Activated T-helper 17 cell treated with anti-CD3 and anti-CD28 coated beads, Interleukin-2, amount 50 U/mL, for 72 hours (primary cell): ENCODE results near the gene RABL3. TPM values are rescaled to one million over a fixed set of nuclear protein-coding genes. Genes with fewer than 3 reads are reported as not detected.
"Not testable (repeated sequence)": the region's sequence is repeated elsewhere in the genome, so short reads cannot be mapped to it uniquely, and the experiment has no call there.

ENCODE experiments used
- ATAC-seq: fragments of 150-1000 bp; cut with Tn5 transposase; replicated peaks from 2 replicates; pipeline ENCODE4 v1.10.0; 2021; ENCODE audit warnings: mild to moderate bottlenecking, moderate library complexity
- H3K27ac Mint-ChIP-seq: one replicate; pipeline ENCODE4 v1.8.0; 2022; ENCODE audit warnings: mixed read lengths
- H3K27me3 Mint-ChIP-seq: one replicate; pipeline ENCODE4 v1.8.0; 2022; ENCODE audit warnings: mixed read lengths
- H3K36me3 Mint-ChIP-seq: one replicate; pipeline ENCODE4 v1.8.0; 2022; ENCODE audit warnings: low read depth, mild to moderate bottlenecking, mixed read lengths
- H3K4me1 Mint-ChIP-seq: one replicate; pipeline ENCODE4 v1.8.0; 2022; ENCODE audit warnings: mixed read lengths
- H3K4me3 Mint-ChIP-seq: one replicate; pipeline ENCODE4 v1.8.0; 2022; ENCODE audit warnings: mild to moderate bottlenecking, mixed read lengths
- H3K9me3 Mint-ChIP-seq: one replicate; pipeline ENCODE4 v1.8.0; 2022; ENCODE audit warnings: mixed read lengths
- total RNA-seq, 2 donors: library from RNA; stranded (reverse); gene quantifications; one replicate each; pipeline ENCODE4 v1.2.3, GENCODE V29; 2022

Gene RABL3
- total RNA-seq, 2 donors from 2014 or later: 36.8 to 46.0 TPM

- peaks cover 58% of the 10 kb centered on the region for H3K36me3 Mint-ChIP-seq
- H3K27me3 Mint-ChIP-seq: no peaks in the 10 kb centered on the region
- H3K4me3 Mint-ChIP-seq: no peak overlapping the region
- ATAC-seq: no peak
- H3K9me3 Mint-ChIP-seq: peaks cover 3% of the 10 kb centered on the region
- no peaks in the 10 kb centered on the region for H3K4me1 Mint-ChIP-seq
- no peak overlapping the region for H3K27ac Mint-ChIP-seq
These were observed 15.5 kb downstream of the RABL3 start for GRCh38 chr3:120726791-120727190.

GRCh38 chr3:120719167-120719834 is 23.0 kb downstream of the RABL3 start:
- peak overlapping the region; percentile 71 for H3K27ac Mint-ChIP-seq

GRCh38 chr3:120713262-120713661 is 29.1 kb downstream of the RABL3 start:
- Mint-ChIP-seq H3K4me3 (no peak overlapping the region), H3K36me3 (peaks cover 21% of the 10 kb centered on the region), H3K27me3 (no peaks in the 10 kb centered on the region), H3K9me3 (peaks cover 4% of the 10 kb centered on the region), H3K27ac (no peak overlapping the region), H3K4me1 (peaks cover 5% of the 10 kb centered on the region)
- ATAC-seq: no peak

More at GRCh38 chr3:120719167-120719834, 23.0 kb downstream of the RABL3 start:
- Mint-ChIP-seq H3K4me3 (peak overlapping the region; percentile 64), H3K4me1 (peaks cover 18% of the 10 kb centered on the region), H3K36me3 (peaks cover 25% of the 10 kb centered on the region)
- H3K27me3 Mint-ChIP-seq, H3K9me3 Mint-ChIP-seq, ATAC-seq: not testable (repeated sequence)

GRCh38 chr3:120710369-120710768 is 31.9 kb downstream of the RABL3 start:
- Mint-ChIP-seq H3K27ac (no peak overlapping the region), H3K4me3 (no peak overlapping the region), H3K9me3 (no peaks in the 10 kb centered on the region), H3K27me3 (no peaks in the 10 kb centered on the region), H3K36me3 (peaks cover 43% of the 10 kb centered on the region), H3K4me1 (no peaks in the 10 kb centered on the region)
- ATAC-seq: no peak

- Mint-ChIP-seq H3K36me3 (peaks cover 51% of the 10 kb centered on the region), H3K27ac (no peak overlapping the region), H3K4me1 (peaks cover 4% of the 10 kb centered on the region), H3K4me3 (no peak overlapping the region), H3K9me3 (peaks cover 8% of the 10 kb centered on the region), H3K27me3 (no peaks in the 10 kb centered on the region)
- ATAC-seq: no peak
These were observed 33.9 kb downstream of the RABL3 start for GRCh38 chr3:120708408-120708807.

GRCh38 chr3:120706950-120707349 is 35.4 kb downstream of the RABL3 start:
- Mint-ChIP-seq H3K9me3 (peaks cover 10% of the 10 kb centered on the region), H3K27ac (no peak overlapping the region), H3K4me1 (peaks cover 4% of the 10 kb centered on the region), H3K36me3 (peaks cover 64% of the 10 kb centered on the region), H3K4me3 (no peak overlapping the region), H3K27me3 (no peaks in the 10 kb centered on the region)
- ATAC-seq: no peak

GRCh38 chr3:120705884-120706582 is 36.3 kb downstream of the RABL3 start:
- peaks cover 4% of the 10 kb centered on the region for H3K4me1 Mint-ChIP-seq
- ATAC-seq: no peak
- H3K27me3 Mint-ChIP-seq: no peaks in the 10 kb centered on the region
- H3K4me3 Mint-ChIP-seq: no peak overlapping the region
- no peak overlapping the region for H3K27ac Mint-ChIP-seq
- peaks cover 72% of the 10 kb centered on the region for H3K36me3 Mint-ChIP-seq
- H3K9me3 Mint-ChIP-seq: peaks cover 10% of the 10 kb centered on the region

GRCh38 chr3:120699333-120699732 is 43.0 kb downstream of the RABL3 start:
- no peaks in the 10 kb centered on the region for H3K27me3 Mint-ChIP-seq
- ATAC-seq: no peak
- H3K4me1 Mint-ChIP-seq: peaks cover 4% of the 10 kb centered on the region
- H3K9me3 Mint-ChIP-seq: peaks cover 9% of the 10 kb centered on the region
- H3K27ac Mint-ChIP-seq: no peak overlapping the region
- H3K36me3 Mint-ChIP-seq: peaks cover 82% of the 10 kb centered on the region
- no peak overlapping the region for H3K4me3 Mint-ChIP-seq

- H3K4me3 Mint-ChIP-seq: no peak overlapping the region
- H3K27me3 Mint-ChIP-seq: no peaks in the 10 kb centered on the region
- H3K27ac Mint-ChIP-seq: no peak overlapping the region
- peaks cover 88% of the 10 kb centered on the region for H3K36me3 Mint-ChIP-seq
- no peak for ATAC-seq
- H3K4me1 Mint-ChIP-seq: no peaks in the 10 kb centered on the region
- H3K9me3 Mint-ChIP-seq: no peaks in the 10 kb centered on the region
These were observed 48.7 kb downstream of the RABL3 start for GRCh38 chr3:120693439-120694171.

- no peaks in the 10 kb centered on the region for H3K27me3 Mint-ChIP-seq
- no peak overlapping the region for H3K27ac Mint-ChIP-seq
- no peak overlapping the region for H3K4me3 Mint-ChIP-seq
- H3K36me3 Mint-ChIP-seq: peaks cover 62% of the 10 kb centered on the region
- no peaks in the 10 kb centered on the region for H3K4me1 Mint-ChIP-seq
- no peaks in the 10 kb centered on the region for H3K9me3 Mint-ChIP-seq
- no peak for ATAC-seq
These were observed 52.9 kb downstream of the RABL3 start for GRCh38 chr3:120689395-120689794.

- no peak for ATAC-seq
- H3K27ac Mint-ChIP-seq: no peak overlapping the region
- no peaks in the 10 kb centered on the region for H3K4me1 Mint-ChIP-seq
- no peak overlapping the region for H3K4me3 Mint-ChIP-seq
- H3K9me3 Mint-ChIP-seq: no peaks in the 10 kb centered on the region
- H3K27me3 Mint-ChIP-seq: no peaks in the 10 kb centered on the region
- peaks cover 51% of the 10 kb centered on the region for H3K36me3 Mint-ChIP-seq
These were observed 54.2 kb downstream of the RABL3 start for GRCh38 chr3:120688121-120688520.

GRCh38 chr3:120685411-120685810 is 56.9 kb downstream of the RABL3 start:
- Mint-ChIP-seq H3K4me3 (no peak overlapping the region), H3K4me1 (no peaks in the 10 kb centered on the region), H3K9me3 (no peaks in the 10 kb centered on the region), H3K27me3 (no peaks in the 10 kb centered on the region), H3K27ac (no peak overlapping the region), H3K36me3 (peaks cover 31% of the 10 kb centered on the region)
- ATAC-seq: no peak

- Mint-ChIP-seq H3K36me3 (peaks cover 26% of the 10 kb centered on the region), H3K4me3 (no peak overlapping the region), H3K9me3 (no peaks in the 10 kb centered on the region), H3K4me1 (no peaks in the 10 kb centered on the region), H3K27ac (no peak overlapping the region), H3K27me3 (no peaks in the 10 kb centered on the region)
- no peak for ATAC-seq
These were observed 57.4 kb downstream of the RABL3 start for GRCh38 chr3:120684896-120685295.

- Mint-ChIP-seq H3K4me3 (no peak overlapping the region), H3K4me1 (no peaks in the 10 kb centered on the region), H3K27me3 (no peaks in the 10 kb centered on the region), H3K9me3 (no peaks in the 10 kb centered on the region), H3K36me3 (peaks cover 15% of the 10 kb centered on the region), H3K27ac (no peak overlapping the region)
- ATAC-seq: no peak
These were observed 58.5 kb downstream of the RABL3 start for GRCh38 chr3:120683671-120684301.
